Trophoblast cell (in vitro differentiated cells and primary cell): ENCODE measurements around the gene STMP1.

Experiments
- DNase-seq, 2 donors: peaks; one replicate each; pipeline ENCODE4 v3.0.0-alpha.2; 2016
- H2AFZ ChIP-seq: 2 replicates; pipeline ENCODE4 v1.6.1; 2013; ENCODE audit warnings: low read length, moderate library complexity, mild to moderate bottlenecking; ENCODE audit not compliant: insufficient read depth, poor library complexity
- H2AK5ac ChIP-seq: 2 replicates; pipeline ENCODE4 v1.6.1; 2013; ENCODE audit warnings: mild to moderate bottlenecking, low read length
- H2BK120ac ChIP-seq: 2 replicates; pipeline ENCODE4 v1.6.1; 2013; ENCODE audit warnings: low read length, mild to moderate bottlenecking, moderate library complexity; ENCODE audit not compliant: insufficient read depth, poor library complexity
- H2BK12ac ChIP-seq: 2 replicates; pipeline ENCODE4 v1.6.1; 2013; ENCODE audit warnings: mild to moderate bottlenecking, low read length, moderate library complexity
- H2BK5ac ChIP-seq: 2 replicates; pipeline ENCODE4 v1.6.1; 2013; ENCODE audit warnings: low read length, low read depth, moderate library complexity, mild to moderate bottlenecking; ENCODE audit not compliant: poor library complexity
- H3K14ac ChIP-seq: 2 replicates; pipeline ENCODE4 v1.6.1; 2013; ENCODE audit warnings: mild to moderate bottlenecking, low read length
- H3K18ac ChIP-seq: 2 replicates; pipeline ENCODE4 v1.6.1; 2013; ENCODE audit warnings: mild to moderate bottlenecking, low read length
- H3K23ac ChIP-seq: 2 replicates; pipeline ENCODE4 v1.6.1; 2013; ENCODE audit warnings: low read length
- H3K27ac ChIP-seq: 2 replicates; pipeline ENCODE4 v1.5.1; 2013; ENCODE audit warnings: low read depth, mild to moderate bottlenecking, inconsistent platforms, low read length, moderate library complexity
- H3K27me3 ChIP-seq: 2 replicates; pipeline ENCODE4 v1.6.1; 2013; ENCODE audit warnings: inconsistent platforms, mild to moderate bottlenecking, low read length, moderate library complexity; ENCODE audit not compliant: insufficient read depth
- H3K36me3 ChIP-seq, 2 experiments: 1 replicate in 1 of 2; 2 replicates in 1 of 2; pipeline ENCODE4 v1.6.1; 2013; ENCODE audit warnings: low read length in 2 of 2, mild to moderate bottlenecking in 2 of 2, moderate library complexity in 1 of 2; ENCODE audit not compliant: insufficient read depth in 2 of 2, control insufficient read depth in 1 of 2
- H3K4ac ChIP-seq: 2 replicates; pipeline ENCODE4 v1.6.1; 2013; ENCODE audit warnings: low read depth, mild to moderate bottlenecking, low read length, moderate library complexity
- H3K4me1 ChIP-seq, 2 experiments: 1 replicate in 1 of 2; 2 replicates in 1 of 2; pipeline ENCODE4 v1.6.1; 2013; ENCODE audit warnings: low read length in 2 of 2, mild to moderate bottlenecking in 2 of 2, moderate library complexity in 1 of 2; ENCODE audit not compliant: insufficient read depth in 2 of 2, control insufficient read depth in 1 of 2
- H3K4me2 ChIP-seq: 2 replicates; pipeline ENCODE4 v1.6.1; 2013; ENCODE audit warnings: inconsistent platforms, mild to moderate bottlenecking, low read length, moderate library complexity
- H3K4me3 ChIP-seq: 2 replicates; pipeline ENCODE4 v1.5.1; 2013; ENCODE audit warnings: mild to moderate bottlenecking, low read depth, low read length, inconsistent platforms
- H3K79me1 ChIP-seq: one replicate; pipeline ENCODE4 v1.6.1; 2013; ENCODE audit warnings: low read length
- H3K79me2 ChIP-seq: 2 replicates; pipeline ENCODE4 v1.6.1; 2013; ENCODE audit warnings: low read length, mild to moderate bottlenecking; ENCODE audit not compliant: control insufficient read depth, insufficient read depth, poor library complexity
- H3K9ac ChIP-seq: 2 replicates; pipeline ENCODE4 v1.6.1; 2013; ENCODE audit warnings: mild to moderate bottlenecking, low read length
- H3K9me3 ChIP-seq: 2 replicates; pipeline ENCODE4 v1.6.1; 2013; ENCODE audit warnings: low read depth, mild to moderate bottlenecking, control low read depth, inconsistent platforms, low read length; ENCODE audit not compliant: insufficient read depth
- H4K12ac ChIP-seq: 2 replicates; pipeline ENCODE4 v1.6.1; 2013; ENCODE audit warnings: low read depth, mild to moderate bottlenecking, low read length, moderate library complexity
- H4K8ac ChIP-seq: 2 replicates; pipeline ENCODE4 v1.6.1; 2013; ENCODE audit warnings: low read depth, mild to moderate bottlenecking, low read length, moderate library complexity
- H4K91ac ChIP-seq: one replicate; pipeline ENCODE4 v1.6.1; 2013; ENCODE audit warnings: low read depth, mild to moderate bottlenecking, low read length, moderate library complexity
- WGBS: extraction: QIAGEN DNeasy Blood & Tissue Kit; methylation state at CpG from one replicate; pipeline ENCODE4 v1.1.7; 2013; ENCODE audit warnings: missing lambda C conversion rate; ENCODE audit not compliant: insufficient read length, insufficient coverage; ENCODE audit errors: extremely low coverage; 5-methylcytosine and 5-hydroxymethylcytosine counted together

STMP1 gene

DNA sequence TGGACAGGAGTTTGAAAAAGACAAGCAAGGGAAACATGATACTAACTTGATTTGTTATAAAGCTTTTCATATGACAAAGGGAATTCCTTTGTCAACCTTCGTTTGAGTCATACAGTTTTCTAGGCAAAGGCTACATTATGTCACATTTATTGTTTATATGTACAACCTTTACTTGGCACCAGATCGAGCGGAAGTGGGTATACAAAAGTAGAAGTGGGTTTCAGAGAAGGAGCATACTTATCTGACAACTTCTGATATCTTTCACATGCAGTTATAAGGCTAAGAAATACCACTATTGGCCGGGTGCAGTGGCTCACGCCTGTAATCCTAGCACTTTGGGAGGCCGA lies 11.0 kb downstream of the STMP1 start:
- H3K79me2 ChIP-seq: no peaks in the 10 kb centered on the region
- H3K79me1 ChIP-seq: peaks cover 3% of the 10 kb centered on the region
- H3K27me3 ChIP-seq: no peaks in the 10 kb centered on the region
- H3K4me3 ChIP-seq: no peak overlapping the region
- H2BK12ac ChIP-seq: no peak overlapping the region
- H3K9ac ChIP-seq: no peak overlapping the region
- H4K12ac ChIP-seq: no peak overlapping the region
- H2BK120ac ChIP-seq: peak overlapping the region; percentile 8
- H2BK5ac ChIP-seq: no peak overlapping the region
- H3K36me3 ChIP-seq: peaks cover 5 to 7% of the 10 kb centered on the region in 2 experiments
- no peak overlapping the region for H3K23ac ChIP-seq
- no peak overlapping the region for H2AK5ac ChIP-seq
- H3K14ac ChIP-seq: no peak overlapping the region
- peak in 1 of 2 donors; percentile 1 for DNase-seq
- peak overlapping the region; percentile 76 for H4K91ac ChIP-seq
- H3K4me2 ChIP-seq: no peak overlapping the region
- H3K4me1 ChIP-seq: peaks cover 0 to 2% of the 10 kb centered on the region in 2 experiments
- no peak overlapping the region for H3K18ac ChIP-seq
- no peak overlapping the region for H2AFZ ChIP-seq
- H3K27ac ChIP-seq: peak overlapping the region; percentile 49
- no peak overlapping the region for H3K4ac ChIP-seq
- WGBS: no CpG with 5 or more reads among the region's 6 CpGs
- H4K8ac ChIP-seq: no peak overlapping the region
- H3K9me3 ChIP-seq: peaks cover 2% of the 10 kb centered on the region

DNA sequence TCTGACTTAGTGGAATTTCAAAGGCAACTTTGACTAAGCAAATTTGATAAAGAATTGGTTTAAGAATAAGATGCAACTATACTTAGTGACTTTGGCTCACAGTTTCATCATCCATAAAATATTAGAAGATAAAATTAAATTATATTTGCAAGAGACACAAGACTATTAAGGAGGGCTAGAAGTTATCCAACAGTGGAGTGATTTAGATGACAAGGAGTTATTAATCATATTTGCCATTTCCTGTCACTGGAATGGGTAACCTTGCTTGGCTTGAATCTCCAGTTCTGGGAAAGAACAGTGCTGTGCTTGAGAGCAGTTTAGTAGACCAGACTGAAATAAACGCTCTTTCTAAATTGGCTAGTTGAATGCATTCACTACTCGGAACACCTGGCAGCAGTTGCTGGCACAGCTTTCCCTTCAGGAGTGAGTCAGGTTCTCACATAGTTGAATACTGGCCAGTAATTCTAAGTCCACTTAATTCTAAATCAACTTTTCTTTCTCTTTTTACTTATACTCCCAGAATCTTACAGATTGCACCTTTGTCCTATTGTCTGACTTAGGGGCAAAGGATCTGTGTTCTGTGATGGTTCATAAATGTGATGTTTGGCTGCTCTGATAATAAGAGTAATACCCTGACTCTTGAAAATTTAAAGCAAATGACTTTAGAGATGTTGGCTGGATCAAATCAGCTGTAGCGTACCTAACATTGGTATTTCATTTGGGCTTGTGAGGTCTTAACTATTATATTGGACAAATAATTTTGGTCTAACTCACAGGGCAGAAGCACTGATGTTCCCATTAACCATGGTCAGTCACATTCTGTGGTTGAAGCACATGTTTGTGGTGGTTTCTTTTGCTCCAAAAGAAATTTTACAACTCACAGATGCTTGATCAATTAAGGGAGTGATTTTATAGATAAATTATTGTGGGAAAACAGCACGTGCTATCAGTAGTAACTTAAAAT lies 16.6 kb downstream of the STMP1 start:
- H3K27me3 ChIP-seq: no peaks in the 10 kb centered on the region
- no peak for DNase-seq
- H3K23ac ChIP-seq: no peak overlapping the region
- H3K36me3 ChIP-seq: peaks cover 11 to 12% of the 10 kb centered on the region in 2 experiments
- no peak overlapping the region for H3K27ac ChIP-seq
- no peaks in the 10 kb centered on the region for H3K9me3 ChIP-seq
- H3K4me1 ChIP-seq: peaks cover 2 to 15% of the 10 kb centered on the region in 2 experiments
- H4K12ac ChIP-seq: no peak overlapping the region
- H2BK120ac ChIP-seq: peak overlapping the region; percentile 28
- H3K79me1 ChIP-seq: peaks cover 10% of the 10 kb centered on the region
- H4K91ac ChIP-seq: no peak overlapping the region
- no peak overlapping the region for H2BK12ac ChIP-seq
- H2AK5ac ChIP-seq: no peak overlapping the region
- H3K79me2 ChIP-seq: no peaks in the 10 kb centered on the region
- no peak overlapping the region for H3K4ac ChIP-seq
- no peak overlapping the region for H4K8ac ChIP-seq
- no peak overlapping the region for H3K9ac ChIP-seq
- WGBS: no CpG with 5 or more reads among the region's 4 CpGs
- H3K18ac ChIP-seq: no peak overlapping the region
- no peak overlapping the region for H2AFZ ChIP-seq
- no peak overlapping the region for H2BK5ac ChIP-seq
- H3K4me3 ChIP-seq: no peak overlapping the region
- no peak overlapping the region for H3K4me2 ChIP-seq
- no peak overlapping the region for H3K14ac ChIP-seq

DNA sequence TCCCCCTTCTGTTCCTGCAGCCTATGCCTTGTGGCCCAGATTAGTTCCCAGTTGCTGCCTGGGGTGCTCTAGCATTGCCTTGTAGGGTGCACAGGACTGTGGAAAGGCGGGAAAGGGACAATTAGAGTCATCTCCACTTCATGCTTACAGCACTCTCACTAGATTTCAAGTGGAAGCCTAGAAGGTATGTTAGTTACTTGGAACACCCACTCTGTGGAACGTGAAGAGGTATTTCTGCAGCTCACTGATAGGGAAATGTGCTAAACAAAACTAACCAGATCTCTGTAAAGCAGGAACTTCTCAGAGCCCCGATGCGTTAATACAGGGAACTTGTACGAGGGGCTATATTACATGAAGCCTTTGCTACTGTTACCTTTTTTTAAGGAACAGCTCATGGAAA lies 19.4 kb downstream of the STMP1 start:
- Histone ChIP-seq H2BK12ac (peak overlapping the region; percentile 30), H3K18ac (peak overlapping the region; percentile 59), H2AK5ac (peak overlapping the region; percentile 18), H3K9ac (no peak overlapping the region), H4K12ac (no peak overlapping the region), H3K27me3 (no peaks in the 10 kb centered on the region), H2BK5ac (no peak overlapping the region), H3K36me3 (peaks cover 11 to 17% of the 10 kb centered on the region in 2 experiments), H3K4me3 (no peak overlapping the region), H3K4ac (no peak overlapping the region), H3K9me3 (no peaks in the 10 kb centered on the region), H3K4me2 (no peak overlapping the region), H2AFZ (no peak overlapping the region), H3K14ac (no peak overlapping the region), H4K91ac (peak overlapping the region; percentile 29), H4K8ac (no peak overlapping the region), H3K23ac (no peak overlapping the region), H3K79me2 (no peaks in the 10 kb centered on the region), H3K79me1 (peaks cover 24% of the 10 kb centered on the region), H2BK120ac (no peak overlapping the region), H3K4me1 (peaks cover 15 to 30% of the 10 kb centered on the region in 2 experiments), H3K27ac (no peak overlapping the region)
- DNase-seq: peak in 1 of 2 donors; percentile 31
- no CpG with 5 or more reads among the region's 5 CpGs for WGBS

DNA sequence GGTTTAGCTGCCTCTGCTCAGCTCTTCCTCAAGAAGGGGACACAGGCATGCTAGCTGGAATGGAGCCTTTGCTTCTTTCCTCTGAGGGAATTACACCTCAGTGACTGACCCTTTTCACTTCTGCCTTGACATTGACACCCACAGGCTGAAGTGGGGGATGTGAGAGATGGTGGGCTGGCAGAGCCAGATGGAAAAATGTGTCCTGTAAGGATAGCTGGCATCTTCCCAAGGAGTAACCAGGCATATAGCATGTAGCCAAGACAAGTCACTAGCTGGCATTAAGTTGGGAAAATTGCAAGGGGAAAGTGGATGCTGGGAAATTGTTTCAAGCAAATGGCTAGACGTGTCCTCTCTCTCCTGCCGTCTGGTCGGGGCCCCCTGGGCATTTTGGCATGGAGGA lies 19.9 kb downstream of the STMP1 start:
- no CpG with 5 or more reads among the region's 3 CpGs for WGBS
- no peak overlapping the region for H2BK5ac ChIP-seq
- H3K79me1 ChIP-seq: peaks cover 24% of the 10 kb centered on the region

More for the DNA sequence above, 19.9 kb downstream of the STMP1 start:
- no peak overlapping the region for H4K12ac ChIP-seq
- no peak overlapping the region for H3K4ac ChIP-seq
- H3K27ac ChIP-seq: no peak overlapping the region
- peak overlapping the region; percentile 0 for H2AK5ac ChIP-seq
- no peak overlapping the region for H3K18ac ChIP-seq
- H3K4me2 ChIP-seq: no peak overlapping the region
- H4K8ac ChIP-seq: no peak overlapping the region
- H3K14ac ChIP-seq: no peak overlapping the region
- peaks cover 11 to 17% of the 10 kb centered on the region in 2 experiments for H3K36me3 ChIP-seq
- H2AFZ ChIP-seq: no peak overlapping the region
- no peak overlapping the region for H2BK120ac ChIP-seq
- peak overlapping the region; percentile 46 for H2BK12ac ChIP-seq
- no peaks in the 10 kb centered on the region for H3K79me2 ChIP-seq
- H3K4me3 ChIP-seq: no peak overlapping the region
- H3K23ac ChIP-seq: no peak overlapping the region
- DNase-seq: no peak
- peaks cover 15 to 30% of the 10 kb centered on the region in 2 experiments for H3K4me1 ChIP-seq
- H4K91ac ChIP-seq: peak overlapping the region; percentile 3
- no peaks in the 10 kb centered on the region for H3K27me3 ChIP-seq
- H3K9ac ChIP-seq: no peak overlapping the region
- no peaks in the 10 kb centered on the region for H3K9me3 ChIP-seq
